Measurements from ENCODE around the gene PPP1R1B.

The PPP1R1B gene

DNA sequence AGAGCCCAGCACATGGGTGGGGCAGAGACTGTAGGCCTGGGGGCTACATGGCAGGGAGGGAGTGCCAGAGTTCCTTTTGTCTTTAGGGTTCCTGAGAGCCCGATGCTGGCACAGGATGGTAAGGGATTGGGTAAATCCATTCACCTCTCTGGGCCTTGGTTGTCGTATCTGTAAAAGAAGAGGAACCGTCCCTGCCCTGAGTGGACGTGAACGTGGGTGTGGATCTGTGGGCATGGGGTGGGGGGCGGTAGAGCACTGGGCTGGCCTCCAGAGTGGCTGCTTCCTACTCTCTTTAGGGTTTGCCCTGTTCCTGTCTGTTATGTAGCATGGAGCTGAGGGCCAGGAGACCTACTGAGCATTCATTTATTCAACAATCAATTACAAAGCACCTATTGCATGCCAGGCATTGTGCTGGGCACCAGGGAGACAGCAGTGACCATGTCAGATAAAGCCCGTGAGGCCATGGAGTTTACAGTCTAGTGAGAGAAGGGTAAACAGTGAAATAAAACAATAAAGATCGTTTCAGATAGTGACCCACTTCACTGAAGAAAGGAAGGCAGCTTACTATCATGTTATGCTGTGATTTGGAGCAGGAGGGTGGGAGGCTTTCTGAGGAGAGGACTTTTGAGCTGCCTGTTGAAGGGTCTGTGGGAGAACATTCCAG lies 25.3 kb downstream of the PPP1R1B start:
- FAIRE-seq = no peak
- TF ChIP-seq, protein P1, sequence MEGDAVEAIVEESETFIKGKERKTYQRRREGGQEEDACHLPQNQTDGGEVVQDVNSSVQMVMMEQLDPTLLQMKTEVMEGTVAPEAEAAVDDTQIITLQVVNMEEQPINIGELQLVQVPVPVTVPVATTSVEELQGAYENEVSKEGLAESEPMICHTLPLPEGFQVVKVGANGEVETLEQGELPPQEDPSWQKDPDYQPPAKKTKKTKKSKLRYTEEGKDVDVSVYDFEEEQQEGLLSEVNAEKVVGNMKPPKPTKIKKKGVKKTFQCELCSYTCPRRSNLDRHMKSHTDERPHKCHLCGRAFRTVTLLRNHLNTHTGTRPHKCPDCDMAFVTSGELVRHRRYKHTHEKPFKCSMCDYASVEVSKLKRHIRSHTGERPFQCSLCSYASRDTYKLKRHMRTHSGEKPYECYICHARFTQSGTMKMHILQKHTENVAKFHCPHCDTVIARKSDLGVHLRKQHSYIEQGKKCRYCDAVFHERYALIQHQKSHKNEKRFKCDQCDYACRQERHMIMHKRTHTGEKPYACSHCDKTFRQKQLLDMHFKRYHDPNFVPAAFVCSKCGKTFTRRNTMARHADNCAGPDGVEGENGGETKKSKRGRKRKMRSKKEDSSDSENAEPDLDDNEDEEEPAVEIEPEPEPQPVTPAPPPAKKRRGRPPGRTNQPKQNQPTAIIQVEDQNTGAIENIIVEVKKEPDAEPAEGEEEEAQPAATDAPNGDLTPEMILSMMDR (IDR thresholded peaks at IDR 0.05; ENCODE audit: insufficient read depth, missing control alignments) = no peak
- no peak for DNase-seq (ENCODE audit: insufficient read length, low spot score)

DNA sequence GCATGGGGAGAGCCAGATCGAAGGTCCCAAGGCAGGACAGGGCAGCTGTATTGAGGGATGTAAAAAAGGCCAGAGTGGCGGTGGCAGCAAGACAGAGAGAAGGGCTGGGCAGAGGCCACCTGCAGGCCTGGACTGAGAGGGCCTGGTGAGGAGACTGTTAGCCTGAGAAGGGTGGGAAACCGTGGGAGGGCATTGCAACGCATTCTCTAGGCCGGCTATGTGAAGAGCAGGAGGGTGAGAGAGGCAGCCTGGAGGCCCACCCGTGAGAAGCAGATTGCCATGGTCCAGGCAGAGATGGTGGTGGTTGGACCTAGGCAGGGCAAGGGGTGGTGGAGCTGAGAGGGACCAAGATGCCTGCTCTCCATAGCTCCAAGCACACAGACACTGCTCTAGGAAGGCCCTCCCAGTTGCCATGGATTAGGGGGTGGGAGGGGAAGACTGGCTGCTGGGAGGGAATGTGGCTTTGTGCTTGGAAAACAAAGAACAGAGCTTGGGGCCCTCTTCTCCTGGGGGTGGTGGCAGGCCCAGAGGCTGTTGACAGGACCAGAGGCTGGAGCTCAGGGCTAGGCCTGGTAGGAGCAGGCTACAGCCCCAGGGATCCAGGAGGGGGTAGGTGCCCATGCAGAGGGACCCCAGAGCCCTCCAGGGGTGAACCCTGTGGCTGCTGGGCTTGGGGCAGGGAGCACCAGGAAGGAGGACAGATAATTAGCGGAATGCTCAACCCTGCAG lies 26.0 kb downstream of the PPP1R1B start:
- DNase-seq (ENCODE audit: insufficient read length, low spot score) (no peak), FAIRE-seq (no peak)
- TF ChIP-seq, protein P1 (IDR thresholded peaks at IDR 0.05; ENCODE audit: insufficient read depth, missing control alignments) = no peak

DNA sequence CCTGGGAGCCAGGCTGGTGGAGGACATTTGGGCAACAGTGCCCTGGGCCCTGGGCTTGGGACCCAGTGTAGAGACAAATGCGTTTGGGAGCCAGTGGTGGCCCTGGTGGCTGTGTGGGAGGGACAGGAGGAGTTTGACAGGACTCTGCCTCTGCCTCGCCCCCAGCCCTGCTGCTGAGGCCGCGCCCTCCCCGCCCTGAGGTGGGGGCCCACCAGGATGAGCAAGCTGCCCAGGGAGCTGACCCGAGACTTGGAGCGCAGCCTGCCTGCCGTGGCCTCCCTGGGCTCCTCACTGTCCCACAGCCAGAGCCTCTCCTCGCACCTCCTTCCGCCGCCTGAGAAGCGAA lies 26.5 kb downstream of the PPP1R1B start:
- DNase-seq (ENCODE audit: insufficient read length, low spot score) (no peak), FAIRE-seq (no peak)
- TF ChIP-seq, protein P1 (IDR thresholded peaks at IDR 0.05; ENCODE audit: insufficient read depth, missing control alignments) = no peak

DNA sequence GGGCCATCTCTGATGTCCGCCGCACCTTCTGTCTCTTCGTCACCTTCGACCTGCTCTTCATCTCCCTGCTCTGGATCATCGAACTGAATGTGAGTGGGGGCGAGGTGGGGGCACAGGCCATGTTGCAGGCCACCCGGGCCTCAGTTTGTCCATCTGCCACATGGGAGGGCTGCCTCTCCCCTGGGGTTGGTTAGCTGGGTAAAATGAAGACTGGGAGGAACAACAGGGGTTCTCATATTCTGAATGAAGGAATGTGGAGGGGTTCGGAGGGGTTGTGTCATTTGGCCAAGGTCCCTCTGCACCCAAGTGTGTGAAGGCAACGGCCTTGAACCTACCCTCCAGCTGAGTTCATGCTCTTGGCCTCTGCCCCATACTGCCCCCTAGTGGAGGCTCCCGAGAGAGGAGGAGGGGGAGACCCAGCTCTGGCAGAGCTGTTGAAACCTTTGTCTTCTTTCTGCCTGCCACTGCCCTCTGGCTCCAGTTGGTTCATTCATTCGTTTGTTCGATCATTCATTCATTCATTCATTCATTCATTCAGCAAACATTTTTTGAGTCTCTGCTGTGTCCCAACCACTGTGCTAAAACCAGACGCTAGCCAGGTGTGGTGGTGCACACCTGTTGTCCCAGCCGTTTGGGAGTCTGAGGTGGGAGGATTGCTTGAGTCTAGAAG lies 27.0 kb downstream of the PPP1R1B start:
- TF ChIP-seq, protein P1 (IDR thresholded peaks at IDR 0.05; ENCODE audit: insufficient read depth, missing control alignments) = peak; percentile 87
- peak; percentile 93 for DNase-seq (ENCODE audit: insufficient read length, low spot score)
- no peak for FAIRE-seq

DNA sequence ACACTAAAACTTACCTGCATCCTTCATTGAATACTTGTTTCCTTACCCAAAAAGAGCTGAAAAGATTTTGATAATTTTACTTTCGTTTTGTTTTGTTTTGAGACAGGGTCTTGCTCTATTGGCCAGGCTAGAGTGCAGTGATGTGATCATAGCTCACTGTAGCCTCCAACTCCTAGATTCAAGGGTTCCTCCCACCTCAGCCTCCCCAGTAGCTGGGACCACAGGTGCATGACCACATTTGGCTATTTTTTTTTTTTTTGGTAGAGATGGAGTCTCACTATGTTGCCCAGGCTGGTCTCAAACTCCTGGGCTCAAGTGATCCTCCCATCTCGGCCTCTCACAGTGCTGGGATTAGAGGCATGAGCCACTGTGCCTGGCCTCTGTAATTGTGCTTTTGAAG lies 28.4 kb downstream of the PPP1R1B start:
- TF ChIP-seq, protein P1 (IDR thresholded peaks at IDR 0.05; ENCODE audit: insufficient read depth, missing control alignments) = no peak
- DNase-seq (ENCODE audit: insufficient read length, low spot score) (no peak), FAIRE-seq (no peak)

DNA sequence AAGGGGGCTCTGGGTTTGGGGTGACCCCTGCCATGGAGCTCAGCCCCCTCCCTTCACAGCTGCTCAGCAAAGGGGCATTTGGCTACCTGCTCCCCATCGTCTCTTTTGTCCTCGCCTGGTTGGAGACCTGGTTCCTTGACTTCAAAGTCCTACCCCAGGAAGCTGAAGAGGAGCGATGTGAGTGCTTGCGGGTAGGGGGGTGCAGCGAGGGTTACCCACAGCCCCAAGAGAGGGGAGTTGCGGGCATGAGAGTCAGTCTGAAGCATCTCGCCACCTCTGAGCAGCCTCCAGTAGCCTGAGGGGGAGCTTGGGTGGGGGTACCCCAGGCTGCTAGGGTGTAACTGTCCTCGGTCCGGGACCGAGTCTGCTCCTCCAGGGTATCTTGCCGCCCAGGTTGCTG lies 31.6 kb downstream of the PPP1R1B start:
- DNase-seq (ENCODE audit: insufficient read length, low spot score) (no peak), FAIRE-seq (no peak)
- TF ChIP-seq, protein P1 (IDR thresholded peaks at IDR 0.05; ENCODE audit: insufficient read depth, missing control alignments) = no peak

DNA sequence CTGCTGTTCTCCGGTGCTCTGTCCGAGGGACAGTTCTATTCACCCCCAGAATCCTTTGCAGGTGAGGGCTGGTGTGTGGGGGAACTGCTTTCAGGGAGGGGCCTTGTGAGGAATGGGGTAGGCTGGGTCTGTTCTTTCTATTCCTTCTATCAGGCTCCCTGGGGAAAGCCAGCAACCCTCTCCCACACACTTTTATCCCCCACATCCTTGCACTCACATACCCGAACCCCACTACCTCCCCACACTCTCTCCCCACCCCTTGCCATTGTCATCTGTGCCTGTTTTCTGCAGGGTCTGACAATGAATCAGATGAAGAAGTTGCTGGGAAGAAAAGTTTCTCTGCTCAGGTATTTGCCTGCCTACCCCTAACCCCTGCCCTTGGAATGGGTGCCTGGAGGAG lies 32.0 kb downstream of the PPP1R1B start:
- TF ChIP-seq, protein P1 (IDR thresholded peaks at IDR 0.05; ENCODE audit: insufficient read depth, missing control alignments) = no peak
- DNase-seq (ENCODE audit: insufficient read length, low spot score) = no peak
- no peak for FAIRE-seq

All from D721Med (cell line).